Osteoblast (primary cell): ENCODE data around the gene SLIT3. TPM values are rescaled to one million over a fixed set of nuclear protein-coding genes. Genes with fewer than 3 reads are reported as not detected.

Source experiments
- DNase-seq: peaks from one replicate; pipeline ENCODE4 v3.0.0; 2011; ENCODE audit warnings: low spot score, mixed read lengths; ENCODE audit not compliant: insufficient read length; ENCODE audit errors: missing footprints
- H2AFZ ChIP-seq: 2 replicates; pipeline ENCODE4 v1.6.0; 2011; ENCODE audit warnings: mild to moderate bottlenecking, low read length
- H3K27ac ChIP-seq: 2 replicates; pipeline ENCODE4 v1.5.1; 2011; ENCODE audit warnings: mild to moderate bottlenecking, low read depth, low read length, moderate library complexity
- H3K27me3 ChIP-seq: 2 replicates; pipeline ENCODE4 v1.6.0; 2012; ENCODE audit warnings: mild to moderate bottlenecking, control low read depth, inconsistent platforms, low read length, moderate library complexity; ENCODE audit not compliant: insufficient read depth
- H3K36me3 ChIP-seq: 2 replicates; pipeline ENCODE4 v1.5.1; 2011; ENCODE audit warnings: mild to moderate bottlenecking, low read length, control low read depth, moderate library complexity; ENCODE audit not compliant: insufficient read depth
- H3K4me1 ChIP-seq: 2 replicates; pipeline ENCODE4 v1.5.1; 2011; ENCODE audit warnings: mild to moderate bottlenecking, low read length, control low read depth, moderate library complexity; ENCODE audit not compliant: insufficient read depth
- H3K4me2 ChIP-seq: 2 replicates; pipeline ENCODE4 v1.6.0; 2011; ENCODE audit warnings: mild to moderate bottlenecking, low read length; ENCODE audit not compliant: insufficient read depth
- H3K4me3 ChIP-seq: fragments of 200-600 bp; sonication (generic); 3 replicates; pipeline ENCODE4 v1.5.1; 2012; ENCODE audit warnings: mild to moderate bottlenecking, low read length, inconsistent platforms; ENCODE audit not compliant: insufficient read depth
- H3K79me2 ChIP-seq: 2 replicates; pipeline ENCODE4 v1.6.0; 2012; ENCODE audit warnings: mild to moderate bottlenecking, low read length, control low read depth, inconsistent platforms; ENCODE audit not compliant: insufficient read depth
- H3K9me3 ChIP-seq: 2 replicates; pipeline ENCODE4 v1.5.1; 2011; ENCODE audit warnings: low read depth, low read length, control low read depth
- H4K20me1 ChIP-seq: 2 replicates; pipeline ENCODE4 v1.6.0; 2012; ENCODE audit warnings: mild to moderate bottlenecking, low read length, control low read depth; ENCODE audit not compliant: insufficient read depth
- CTCF ChIP-seq: IDR thresholded peaks from 2 replicates; pipeline ENCODE4 v1.5.1; 2011; ENCODE audit warnings: mild to moderate bottlenecking, low read depth, low read length, moderate library complexity; ENCODE audit errors: extremely low read depth
- total RNA-seq: library from RNA; depleted of rRNA; stranded (reverse); fragments of >200 nt; gene quantifications from 2 replicates; pipeline ENCODE4 v1.2.3, GENCODE V29; 2012

Gene SLIT3
- total RNA-seq, 1 donor = 37.6 TPM

GRCh38 chr5:168899264-168899663, 401.7 kb downstream of the SLIT3 start:
- no peak for TF ChIP-seq CTCF
- Histone ChIP-seq H3K27me3 (peaks cover 12% of the 10 kb centered on the region), H3K9me3 (no peaks in the 10 kb centered on the region), H3K36me3 (no peaks in the 10 kb centered on the region), H2AFZ (no peak overlapping the region), H3K4me1 (no peaks in the 10 kb centered on the region), H3K27ac (no peak overlapping the region), H3K4me3 (no peak overlapping the region), H4K20me1 (no peaks in the 10 kb centered on the region), H3K79me2 (no peaks in the 10 kb centered on the region), H3K4me2 (no peak overlapping the region)
- DNase-seq = no peak

- Histone ChIP-seq H3K36me3 (no peaks in the 10 kb centered on the region), H3K27me3 (peaks cover 15% of the 10 kb centered on the region), H3K4me2 (no peak overlapping the region), H3K4me1 (no peaks in the 10 kb centered on the region), H3K4me3 (no peak overlapping the region), H3K79me2 (no peaks in the 10 kb centered on the region), H2AFZ (no peak overlapping the region), H4K20me1 (no peaks in the 10 kb centered on the region), H3K27ac (no peak overlapping the region), H3K9me3 (no peaks in the 10 kb centered on the region)
- TF ChIP-seq CTCF = no peak
- no peak for DNase-seq
Observed at GRCh38 chr5:168898247-168898911, 402.6 kb downstream of the SLIT3 start.

- H3K36me3 ChIP-seq = no peaks in the 10 kb centered on the region
- DNase-seq = no peak
- no peaks in the 10 kb centered on the region for H3K4me1 ChIP-seq
- H3K27ac ChIP-seq = no peak overlapping the region
- H4K20me1 ChIP-seq = no peaks in the 10 kb centered on the region
- H3K27me3 ChIP-seq = peaks cover 15% of the 10 kb centered on the region
- H3K79me2 ChIP-seq = no peaks in the 10 kb centered on the region
- no peak overlapping the region for H2AFZ ChIP-seq
- no peak for TF ChIP-seq CTCF
- H3K9me3 ChIP-seq = no peaks in the 10 kb centered on the region
- H3K4me3 ChIP-seq = no peak overlapping the region
- no peak overlapping the region for H3K4me2 ChIP-seq
Observed at GRCh38 chr5:168897387-168898122, 403.4 kb downstream of the SLIT3 start.

GRCh38 chr5:168895295-168896071, 405.5 kb downstream of the SLIT3 start:
- H4K20me1 ChIP-seq = peaks cover 7% of the 10 kb centered on the region
- DNase-seq = no peak
- no peaks in the 10 kb centered on the region for H3K4me1 ChIP-seq
- no peak for TF ChIP-seq CTCF
- no peaks in the 10 kb centered on the region for H3K36me3 ChIP-seq
- H3K4me2 ChIP-seq = no peak overlapping the region
- H3K4me3 ChIP-seq = no peak overlapping the region
- no peak overlapping the region for H3K27ac ChIP-seq
- H3K9me3 ChIP-seq = no peaks in the 10 kb centered on the region
- no peak overlapping the region for H2AFZ ChIP-seq
- H3K79me2 ChIP-seq = no peaks in the 10 kb centered on the region
- H3K27me3 ChIP-seq = peaks cover 13% of the 10 kb centered on the region
